Muscle of leg (tissue), 11 donors: ENCODE results near the gene MRPS11. TPM values are rescaled to one million over a fixed set of nuclear protein-coding genes. Genes with fewer than 3 reads are reported as not detected.
"Not testable (repeated sequence)": the region's sequence is repeated elsewhere in the genome, so short reads cannot be mapped to it uniquely, and the experiment has no call there.

Experiments
- DNase-seq: peaks from one replicate; pipeline ENCODE4 v3.0.0; 2013
- H3K27ac ChIP-seq: one replicate; pipeline ENCODE4 v1.5.1; 2013; ENCODE audit warnings: mild to moderate bottlenecking, low read length, control low read depth
- H3K27me3 ChIP-seq: one replicate; pipeline ENCODE4 v1.6.1; 2013; ENCODE audit warnings: low read length; ENCODE audit not compliant: control insufficient read depth, insufficient read depth
- H3K36me3 ChIP-seq: one replicate; pipeline ENCODE4 v1.6.1; 2013; ENCODE audit warnings: low read length; ENCODE audit not compliant: control insufficient read depth, insufficient read depth
- H3K4me1 ChIP-seq: one replicate; pipeline ENCODE4 v1.6.1; 2013; ENCODE audit warnings: low read length; ENCODE audit not compliant: control insufficient read depth, insufficient read depth
- H3K4me3 ChIP-seq: one replicate; pipeline ENCODE4 v1.5.1; 2013; ENCODE audit warnings: low read length, control low read depth
- H3K9me3 ChIP-seq: replicated peaks from 2 replicates; pipeline ENCODE4 v1.6.1; 2013; ENCODE audit warnings: low read depth, low read length; ENCODE audit not compliant: control insufficient read depth
- WGBS: methylation state at CpG from one replicate; pipeline ENCODE4 v1.1.5; 2013; ENCODE audit warnings: missing lambda C conversion rate; ENCODE audit not compliant: insufficient coverage; 5-methylcytosine and 5-hydroxymethylcytosine counted together
- polyA plus RNA-seq, 8 donors: library from polyadenylated mRNA; unstranded; fragments of 120-200 nt; gene quantifications; one replicate each; pipeline versions ENCODE4 v1.2.1 to v1.2.3, GENCODE V29; 2013; ENCODE audit warnings: inconsistent platforms in 1 of 8, low replicate concordance in 1 of 8; ENCODE audit not compliant: insufficient read length in 8 of 8, insufficient read depth in 1 of 8
- total RNA-seq: library from RNA; stranded (reverse); fragments of 120-200 nt; gene quantifications from one replicate; pipeline ENCODE4 v1.2.4, GENCODE V29; 2013

Gene MRPS11
- total and polyA plus RNA-seq, 9 donors = 46.2 to 52.9 (median 48.5) TPM

GRCh38 chr15:88470625-88471372, 3.3 kb downstream of the MRPS11 start:
- no peak overlapping the region for H3K27ac ChIP-seq
- peaks cover 8% of the 10 kb centered on the region for H3K4me1 ChIP-seq
- no peaks in the 10 kb centered on the region for H3K27me3 ChIP-seq
- no peaks in the 10 kb centered on the region for H3K9me3 ChIP-seq
- no peak for DNase-seq
- no peak overlapping the region for H3K4me3 ChIP-seq
- peaks cover 31% of the 10 kb centered on the region for H3K36me3 ChIP-seq
- 92% methylated on average over 4 of the region's 6 CpGs for WGBS

DNA sequence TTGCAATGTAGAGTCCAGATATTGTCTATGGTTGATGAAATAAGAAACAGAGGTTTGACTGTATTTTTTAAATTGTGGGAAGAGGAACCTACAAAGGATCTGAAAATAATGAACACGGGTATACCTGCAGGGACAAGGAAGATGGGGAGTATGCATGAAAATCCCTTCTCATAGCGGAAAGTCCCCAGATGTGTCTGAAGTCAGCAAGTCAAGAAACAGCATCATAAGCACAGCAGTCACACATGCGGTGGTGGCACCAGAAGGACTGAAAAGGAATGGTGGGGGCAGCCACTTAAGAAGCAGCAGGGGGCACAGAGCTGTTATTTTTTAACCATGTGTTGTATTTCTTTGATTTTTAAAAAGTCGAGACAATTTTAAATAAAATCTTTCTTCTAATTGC, 4.7 kb downstream of the MRPS11 start:
- DNase-seq = no peak
- 84% methylated on average over 3 of the region's 4 CpGs for WGBS
- H3K27me3 ChIP-seq = no peaks in the 10 kb centered on the region
- no peaks in the 10 kb centered on the region for H3K9me3 ChIP-seq
- H3K36me3 ChIP-seq = peaks cover 42% of the 10 kb centered on the region
- H3K27ac ChIP-seq = no peak overlapping the region
- no peak overlapping the region for H3K4me3 ChIP-seq
- H3K4me1 ChIP-seq = peaks cover 9% of the 10 kb centered on the region

DNA sequence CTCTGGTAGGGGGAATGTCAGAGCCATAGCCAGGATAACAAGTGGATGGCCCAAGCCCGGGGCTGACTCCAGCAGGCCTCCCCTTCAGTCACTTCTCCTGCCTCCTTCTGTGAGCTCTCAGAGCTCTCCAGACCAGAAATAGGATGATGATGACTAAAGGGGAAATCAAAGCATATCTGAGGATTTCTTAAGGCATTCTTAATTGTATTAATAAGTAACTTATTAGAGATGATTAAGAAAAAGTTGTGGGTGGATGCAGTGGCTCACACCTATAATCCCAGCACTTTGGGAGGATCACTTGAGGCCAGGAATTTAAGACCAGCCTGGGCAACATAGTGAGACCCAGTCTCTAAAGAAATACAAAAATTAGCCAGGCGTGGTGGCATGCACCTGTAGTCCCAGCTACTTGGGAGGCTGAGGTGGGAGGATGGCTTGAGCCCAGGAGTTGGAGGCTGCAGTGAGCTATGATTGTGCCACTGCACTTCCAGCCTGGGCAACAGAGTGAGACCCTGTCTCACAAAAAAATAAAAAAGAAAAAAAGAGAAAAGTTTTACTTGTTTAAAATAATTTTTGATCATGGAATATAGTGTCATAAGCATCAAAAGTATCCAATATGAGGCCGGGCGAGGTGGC, 6.3 kb downstream of the MRPS11 start:
- not testable (repeated sequence) for H3K27ac ChIP-seq, DNase-seq, H3K9me3 ChIP-seq, H3K4me1 ChIP-seq, H3K27me3 ChIP-seq, H3K4me3 ChIP-seq
- H3K36me3 ChIP-seq = peaks cover 54% of the 10 kb centered on the region
- 100% methylated on average over 1 of the region's 4 CpGs for WGBS

DNA sequence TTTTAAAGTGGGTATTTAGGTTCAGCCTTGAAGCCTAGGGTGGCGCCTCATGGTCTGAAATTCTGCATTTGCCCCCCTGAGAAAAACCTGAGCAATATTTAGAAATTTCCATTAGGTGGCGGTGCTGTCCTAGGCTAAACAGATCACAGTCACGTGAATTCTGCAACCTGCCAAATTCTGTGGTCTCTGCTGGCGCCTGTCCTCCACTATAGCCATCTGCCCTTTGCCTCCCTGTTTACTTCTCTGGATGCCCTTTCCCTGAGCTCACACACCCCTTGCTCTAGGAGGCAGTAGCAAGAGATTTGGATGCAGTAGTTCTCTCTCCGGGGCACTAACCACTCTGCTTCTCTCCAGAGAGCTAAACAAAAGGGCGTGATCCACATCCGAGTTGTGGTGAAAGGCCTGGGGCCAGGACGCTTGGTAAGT, 9.1 kb downstream of the MRPS11 start:
- Histone ChIP-seq H3K27me3 (no peaks in the 10 kb centered on the region), H3K9me3 (no peaks in the 10 kb centered on the region), H3K4me3 (no peak overlapping the region), H3K36me3 (peaks cover 49% of the 10 kb centered on the region), H3K4me1 (peaks cover 3% of the 10 kb centered on the region), H3K27ac (no peak overlapping the region)
- 44% methylated on average over 4 of the region's 8 CpGs for WGBS
- DNase-seq = peak; percentile 52

- Histone ChIP-seq H3K27ac (no peak overlapping the region), H3K4me3 (no peak overlapping the region), H3K36me3 (peaks cover 47% of the 10 kb centered on the region)
Measured at GRCh38 chr15:88477126-88477525, 9.6 kb downstream of the MRPS11 start.

DNA sequence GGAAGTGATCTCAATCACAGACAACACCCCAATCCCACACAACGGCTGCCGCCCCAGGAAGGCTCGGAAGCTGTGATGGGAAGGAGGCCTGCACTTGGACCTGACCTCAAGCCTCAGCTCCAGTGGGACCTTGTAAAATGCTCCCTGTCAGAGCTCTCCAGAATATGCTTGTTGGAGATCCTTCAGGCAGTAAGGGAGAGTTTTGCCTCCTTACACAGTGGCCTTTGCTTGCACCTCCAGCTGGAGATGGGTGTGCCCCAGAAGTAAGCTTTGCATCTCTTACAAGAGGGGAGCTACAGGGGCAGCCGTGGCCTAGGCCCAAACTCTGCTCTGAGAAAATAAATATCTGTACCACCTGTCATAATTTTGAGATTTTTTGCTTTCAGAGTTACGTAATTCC, 10.4 kb downstream of the MRPS11 start:
- Histone ChIP-seq H3K4me3 (no peak overlapping the region), H3K36me3 (peaks cover 43% of the 10 kb centered on the region), H3K4me1 (peaks cover 3% of the 10 kb centered on the region), H3K27ac (no peak overlapping the region), H3K27me3 (no peaks in the 10 kb centered on the region), H3K9me3 (no peaks in the 10 kb centered on the region)
- no peak for DNase-seq
- WGBS = no CpG with 5 or more reads among the region's 5 CpGs

More at GRCh38 chr15:88477126-88477525, 9.6 kb downstream of the MRPS11 start:
- no peaks in the 10 kb centered on the region for H3K27me3 ChIP-seq
- H3K9me3 ChIP-seq = no peaks in the 10 kb centered on the region
- WGBS = 87% methylated on average over 4 of the region's 7 CpGs
- DNase-seq = no peak
- peaks cover 3% of the 10 kb centered on the region for H3K4me1 ChIP-seq

DNA sequence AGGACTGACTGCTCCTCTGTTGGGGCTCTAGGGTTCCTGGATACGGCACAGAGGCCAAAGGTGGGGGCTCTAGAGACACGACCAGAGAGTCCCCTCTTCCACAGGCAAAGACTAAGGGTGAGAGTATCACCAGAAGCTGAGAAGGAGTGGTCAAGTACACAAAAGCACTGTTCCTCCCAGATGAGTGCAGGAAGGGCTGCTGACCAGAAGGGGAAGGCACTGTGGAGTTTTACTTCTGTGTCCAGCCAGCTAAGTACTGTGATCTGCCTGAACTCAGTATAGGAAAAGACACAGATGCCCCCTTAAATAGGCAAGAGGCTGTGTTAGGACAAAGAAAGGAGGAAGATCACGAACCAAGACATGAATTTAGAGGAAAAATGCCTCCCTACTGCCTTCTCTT, 11.7 kb downstream of the MRPS11 start:
- Histone ChIP-seq H3K4me1 (peaks cover 5% of the 10 kb centered on the region), H3K4me3 (no peak overlapping the region), H3K9me3 (no peaks in the 10 kb centered on the region), H3K36me3 (peaks cover 35% of the 10 kb centered on the region), H3K27me3 (no peaks in the 10 kb centered on the region), H3K27ac (no peak overlapping the region)
- no CpG with 5 or more reads among the region's 3 CpGs for WGBS
- no peak for DNase-seq

GRCh38 chr15:88480981-88481380, 13.5 kb downstream of the MRPS11 start:
- Histone ChIP-seq H3K4me3 (no peak overlapping the region), H3K27ac (no peak overlapping the region), H3K9me3 (no peaks in the 10 kb centered on the region), H3K4me1 (peaks cover 15% of the 10 kb centered on the region), H3K36me3 (peaks cover 28% of the 10 kb centered on the region), H3K27me3 (no peaks in the 10 kb centered on the region)
- DNase-seq = no peak
- WGBS = 62% methylated on average over 8 of the region's 8 CpGs

DNA sequence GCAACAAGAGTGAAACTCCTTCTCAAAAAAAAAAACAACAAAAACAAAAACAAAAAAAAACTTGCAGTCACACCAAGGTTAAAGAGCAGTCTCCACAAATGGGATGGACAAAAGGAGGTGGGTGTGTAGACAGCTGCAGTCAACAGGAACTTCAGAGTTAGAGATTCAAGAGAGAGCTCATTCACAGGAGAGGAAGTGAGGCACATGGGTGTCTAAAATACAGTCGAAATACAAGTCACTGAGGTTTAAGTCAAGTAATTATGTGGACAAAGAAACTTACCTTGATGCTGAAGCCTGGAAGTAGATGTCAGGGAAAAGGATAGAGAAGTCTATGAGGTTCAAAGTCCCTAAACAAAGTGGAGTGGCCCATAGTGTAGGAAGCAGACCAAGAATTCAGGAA, 14.8 kb downstream of the MRPS11 start:
- WGBS = 73% methylated on average over 1 of the region's 1 CpG
- Histone ChIP-seq H3K36me3 (peaks cover 16% of the 10 kb centered on the region), H3K4me3 (no peak overlapping the region), H3K9me3 (no peaks in the 10 kb centered on the region), H3K4me1 (peaks cover 12% of the 10 kb centered on the region), H3K27ac (no peak overlapping the region), H3K27me3 (no peaks in the 10 kb centered on the region)
- DNase-seq = no peak

- no peaks in the 10 kb centered on the region for H3K36me3 ChIP-seq
- no peak overlapping the region for H3K27ac ChIP-seq
- no peak overlapping the region for H3K4me3 ChIP-seq
- 30% methylated on average over 8 of the region's 10 CpGs for WGBS
- no peaks in the 10 kb centered on the region for H3K9me3 ChIP-seq
- peaks cover 13% of the 10 kb centered on the region for H3K4me1 ChIP-seq
- no peaks in the 10 kb centered on the region for H3K27me3 ChIP-seq
- DNase-seq = peak; percentile 40
Measured at GRCh38 chr15:88484682-88485331, 17.3 kb downstream of the MRPS11 start.
